ENCODE measurements around the gene SHISAL1.
"Not testable (repeated sequence)": the region's sequence is repeated elsewhere in the genome, so short reads cannot be mapped to it uniquely, and the experiment has no call there.

DNA sequence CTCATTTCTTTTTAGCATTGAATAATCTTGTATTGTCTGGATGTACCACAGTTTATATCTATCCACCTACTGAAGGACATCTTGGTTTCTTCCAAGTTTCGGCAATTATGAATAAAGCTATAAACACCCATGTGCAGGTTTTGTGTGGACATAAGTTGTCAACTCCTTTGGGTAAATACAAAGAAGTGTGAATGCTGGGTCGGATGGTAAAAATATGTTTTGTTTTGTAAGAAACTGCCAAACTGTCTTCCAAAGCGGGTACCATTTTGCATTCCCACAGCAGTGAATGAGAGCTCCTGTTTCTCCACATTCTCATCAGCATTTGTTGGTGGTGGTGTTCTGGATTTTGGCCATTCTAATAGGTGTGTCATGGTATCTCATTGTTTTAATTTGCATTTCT, 71.6 kb downstream of the SHISAL1 start:
- TF ChIP-seq, protein P1, sequence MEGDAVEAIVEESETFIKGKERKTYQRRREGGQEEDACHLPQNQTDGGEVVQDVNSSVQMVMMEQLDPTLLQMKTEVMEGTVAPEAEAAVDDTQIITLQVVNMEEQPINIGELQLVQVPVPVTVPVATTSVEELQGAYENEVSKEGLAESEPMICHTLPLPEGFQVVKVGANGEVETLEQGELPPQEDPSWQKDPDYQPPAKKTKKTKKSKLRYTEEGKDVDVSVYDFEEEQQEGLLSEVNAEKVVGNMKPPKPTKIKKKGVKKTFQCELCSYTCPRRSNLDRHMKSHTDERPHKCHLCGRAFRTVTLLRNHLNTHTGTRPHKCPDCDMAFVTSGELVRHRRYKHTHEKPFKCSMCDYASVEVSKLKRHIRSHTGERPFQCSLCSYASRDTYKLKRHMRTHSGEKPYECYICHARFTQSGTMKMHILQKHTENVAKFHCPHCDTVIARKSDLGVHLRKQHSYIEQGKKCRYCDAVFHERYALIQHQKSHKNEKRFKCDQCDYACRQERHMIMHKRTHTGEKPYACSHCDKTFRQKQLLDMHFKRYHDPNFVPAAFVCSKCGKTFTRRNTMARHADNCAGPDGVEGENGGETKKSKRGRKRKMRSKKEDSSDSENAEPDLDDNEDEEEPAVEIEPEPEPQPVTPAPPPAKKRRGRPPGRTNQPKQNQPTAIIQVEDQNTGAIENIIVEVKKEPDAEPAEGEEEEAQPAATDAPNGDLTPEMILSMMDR (conservative IDR thresholded peaks at IDR 0.05; ENCODE audit: low read depth, low read length), result not testable (repeated sequence)
- TF ChIP-seq EZH2phosphoT487 (IDR thresholded peaks at IDR 0.05; ENCODE audit: borderline replicate concordance, low read length); EZH2 (IDR thresholded peaks at IDR 0.05; ENCODE audit: low read length, unreplicated experiment): not testable (repeated sequence)

Measured in PC-3 (cell line).